ENCODE measurements around the gene FAAP20.
"Not testable (repeated sequence)": the region's sequence is repeated elsewhere in the genome, so short reads cannot be mapped to it uniquely, and the experiment has no call there.

The FAAP20 gene

GRCh38 chr1:2154022-2154421 lies 40.5 kb downstream of the FAAP20 start:
- no peak for DNase-seq

- no peak for DNase-seq
These were observed 41.6 kb downstream of the FAAP20 start for GRCh38 chr1:2152954-2153353.

GRCh38 chr1:2151911-2152310 lies 42.7 kb downstream of the FAAP20 start:
- DNase-seq = no peak

GRCh38 chr1:2151252-2151651 lies 43.3 kb downstream of the FAAP20 start:
- DNase-seq = no peak

GRCh38 chr1:2150801-2151200 lies 43.8 kb downstream of the FAAP20 start:
- no peak for DNase-seq

- DNase-seq = no peak
These were observed 45.9 kb downstream of the FAAP20 start for GRCh38 chr1:2148691-2149090.

GRCh38 chr1:2147869-2148268 lies 46.7 kb downstream of the FAAP20 start:
- not testable (repeated sequence) for DNase-seq

GRCh38 chr1:2146836-2147517 lies 47.6 kb downstream of the FAAP20 start:
- DNase-seq = no peak

- DNase-seq = no peak
These were observed 48.4 kb downstream of the FAAP20 start for GRCh38 chr1:2145946-2146835.

- DNase-seq = no peak
These were observed 50.0 kb downstream of the FAAP20 start for GRCh38 chr1:2144501-2145090.

GRCh38 chr1:2143814-2144500 lies 50.6 kb downstream of the FAAP20 start:
- DNase-seq = no peak

- no peak for DNase-seq
These were observed 53.5 kb downstream of the FAAP20 start for GRCh38 chr1:2141025-2141424.

Measured in NCI-H146 (cell line).